Measurements from ENCODE around the gene CLPTM1.
"Not testable (repeated sequence)": the region's sequence is repeated elsewhere in the genome, so short reads cannot be mapped to it uniquely, and the experiment has no call there.

- TF ChIP-seq POLR2AphosphoS5 (IDR thresholded peaks at IDR 0.05; ENCODE audit: borderline replicate concordance, low read depth, low read length); EZH2 (IDR thresholded peaks at IDR 0.05): not testable (repeated sequence)
Observed at GRCh38 chr19:44999131-44999925, 44.1 kb downstream of the CLPTM1 start.
